Nephron progenitor cell (in vitro differentiated cells): ENCODE measurements around the gene STRC.
"Not testable (repeated sequence)": the region's sequence is repeated elsewhere in the genome, so short reads cannot be mapped to it uniquely, and the experiment has no call there.

ENCODE experiments used
- DNase-seq: peaks from one replicate; pipeline ENCODE4 v3.0.0; 2021
- H3K27ac Mint-ChIP-seq: 2 replicates; pipeline ENCODE4 v1.8.0; 2021; ENCODE audit warnings: mild to moderate bottlenecking, moderate library complexity, mixed read lengths
- H3K27me3 Mint-ChIP-seq: 2 replicates; pipeline ENCODE4 v1.8.0; 2021; ENCODE audit warnings: mild to moderate bottlenecking, low read depth, mixed read lengths; ENCODE audit not compliant: poor library complexity
- H3K36me3 Mint-ChIP-seq: 2 replicates; pipeline ENCODE4 v1.8.0; 2021; ENCODE audit warnings: low read depth, mixed read lengths
- H3K4me1 Mint-ChIP-seq: 2 replicates; pipeline ENCODE4 v1.8.0; 2021; ENCODE audit warnings: mixed read lengths
- H3K4me3 Mint-ChIP-seq: 2 replicates; pipeline ENCODE4 v1.8.0; 2021; ENCODE audit warnings: mild to moderate bottlenecking, moderate library complexity, mixed read lengths
- H3K9me3 Mint-ChIP-seq: 2 replicates; pipeline ENCODE4 v1.8.0; 2021; ENCODE audit warnings: mild to moderate bottlenecking, moderate library complexity, mixed read lengths
- CTCF ChIP-seq: fragments of 200-600 bp; sonication (generic); IDR thresholded peaks from 2 replicates; pipeline ENCODE4 v1.5.0; 2021; ENCODE audit warnings: antibody characterized with exemption

The STRC gene

GRCh38 chr15:43618700-43619099 lies at the start of gene STRC:
STRC (minus strand) TSS chr15:43618800; CDS start chr15:43618722, 78 bp downstream.
- not testable (repeated sequence) for H3K4me3 Mint-ChIP-seq, DNase-seq, H3K36me3 Mint-ChIP-seq, H3K9me3 Mint-ChIP-seq, H3K27ac Mint-ChIP-seq, H3K4me1 Mint-ChIP-seq
- H3K27me3 Mint-ChIP-seq = peaks cover 11% of the 10 kb centered on the region

GRCh38 chr15:43666177-43666576 lies 47.6 kb upstream of the STRC start:
- H3K4me3 Mint-ChIP-seq, DNase-seq, H3K9me3 Mint-ChIP-seq, H3K4me1 Mint-ChIP-seq, H3K36me3 Mint-ChIP-seq, H3K27me3 Mint-ChIP-seq, H3K27ac Mint-ChIP-seq: not testable (repeated sequence)

- H3K27me3 Mint-ChIP-seq, H3K27ac Mint-ChIP-seq, DNase-seq, H3K9me3 Mint-ChIP-seq, H3K4me1 Mint-ChIP-seq, H3K4me3 Mint-ChIP-seq, H3K36me3 Mint-ChIP-seq: not testable (repeated sequence)
Measured at GRCh38 chr15:43663333-43663732, 44.7 kb upstream of the STRC start.

GRCh38 chr15:43662293-43662692 lies 43.7 kb upstream of the STRC start:
- DNase-seq, H3K4me1 Mint-ChIP-seq, H3K36me3 Mint-ChIP-seq, H3K9me3 Mint-ChIP-seq, H3K27ac Mint-ChIP-seq, H3K27me3 Mint-ChIP-seq, H3K4me3 Mint-ChIP-seq: not testable (repeated sequence)

GRCh38 chr15:43659727-43660126 lies 41.1 kb upstream of the STRC start:
- not testable (repeated sequence) for H3K27me3 Mint-ChIP-seq, H3K36me3 Mint-ChIP-seq, DNase-seq, H3K4me3 Mint-ChIP-seq, H3K9me3 Mint-ChIP-seq, H3K27ac Mint-ChIP-seq, H3K4me1 Mint-ChIP-seq

GRCh38 chr15:43649430-43649926 lies 30.9 kb upstream of the STRC start:
- not testable (repeated sequence) for H3K4me3 Mint-ChIP-seq, H3K27ac Mint-ChIP-seq, DNase-seq, H3K4me1 Mint-ChIP-seq, H3K27me3 Mint-ChIP-seq
- Mint-ChIP-seq H3K36me3 (peaks cover 31% of the 10 kb centered on the region), H3K9me3 (peaks cover 24% of the 10 kb centered on the region)

- Mint-ChIP-seq H3K9me3 (peaks cover 24% of the 10 kb centered on the region), H3K4me1 (no peaks in the 10 kb centered on the region), H3K27ac (no peak within 1 kb of the TSS), H3K36me3 (peaks cover 31% of the 10 kb centered on the region), H3K4me3 (no peak within 1 kb of the TSS), H3K27me3 (no peaks in the 10 kb centered on the region)
- no peak for DNase-seq
- TF ChIP-seq CTCF = no peak
Measured at GRCh38 chr15:43648649-43649429, 30.2 kb upstream of the STRC start, which contains the start of gene CATSPER2. CATSPER2 (minus strand) TSS chr15:43648844; CDS start chr15:43648061, 783 bp downstream.

- H3K27ac Mint-ChIP-seq, H3K4me1 Mint-ChIP-seq, H3K9me3 Mint-ChIP-seq, DNase-seq, H3K4me3 Mint-ChIP-seq, H3K36me3 Mint-ChIP-seq: not testable (repeated sequence)
- H3K27me3 Mint-ChIP-seq = peaks cover 29% of the 10 kb centered on the region
Measured at GRCh38 chr15:43638464-43639204, 20.0 kb upstream of the STRC start.

- H3K27me3 Mint-ChIP-seq, H3K9me3 Mint-ChIP-seq, H3K36me3 Mint-ChIP-seq, H3K4me3 Mint-ChIP-seq, DNase-seq, H3K4me1 Mint-ChIP-seq, H3K27ac Mint-ChIP-seq: not testable (repeated sequence)
Measured at GRCh38 chr15:43626937-43627336, 8.3 kb upstream of the STRC start.
